WERI-Rb-1 (cell line): Measurements from ENCODE around the gene DSC3.
"Not testable (repeated sequence)": the region's sequence is repeated elsewhere in the genome, so short reads cannot be mapped to it uniquely, and the experiment has no call there.

Source experiments
- DNase-seq: peaks from one replicate; pipeline ENCODE4 v3.0.0-alpha.2; 2020
- H3K27ac ChIP-seq: fragments of 250-450 bp; sonication (Bioruptor Pico); 2 replicates; pipeline ENCODE4 v1.5.1; 2020; ENCODE audit warnings: mild to moderate bottlenecking, moderate library complexity
- H3K27me3 ChIP-seq: fragments of 250-450 bp; sonication (Bioruptor Pico); 2 replicates; pipeline ENCODE4 v1.5.1; 2021; ENCODE audit warnings: mild to moderate bottlenecking, low read depth, moderate library complexity; ENCODE audit not compliant: insufficient read depth, severe bottlenecking
- H3K36me3 ChIP-seq: fragments of 250-450 bp; sonication (Bioruptor Pico); 2 replicates; pipeline ENCODE4 v1.5.1; 2020; ENCODE audit warnings: mild to moderate bottlenecking, moderate library complexity
- H3K4me3 ChIP-seq: 2 replicates; pipeline ENCODE4 v1.5.1; 2011; ENCODE audit warnings: low read depth, mild to moderate bottlenecking, control low read depth, low read length
- H3K9me3 ChIP-seq: fragments of 250-450 bp; sonication (Bioruptor Pico); 2 replicates; pipeline ENCODE4 v1.5.1; 2021; ENCODE audit warnings: mild to moderate bottlenecking, moderate library complexity; ENCODE audit not compliant: severe bottlenecking
- TF ChIP-seq, protein P1 (sequence below): IDR thresholded peaks from 2 replicates; pipeline ENCODE4 v1.5.1; 2011; ENCODE audit warnings: low read depth, mild to moderate bottlenecking, control low read depth, inconsistent platforms, low read length

Gene DSC3

DNA sequence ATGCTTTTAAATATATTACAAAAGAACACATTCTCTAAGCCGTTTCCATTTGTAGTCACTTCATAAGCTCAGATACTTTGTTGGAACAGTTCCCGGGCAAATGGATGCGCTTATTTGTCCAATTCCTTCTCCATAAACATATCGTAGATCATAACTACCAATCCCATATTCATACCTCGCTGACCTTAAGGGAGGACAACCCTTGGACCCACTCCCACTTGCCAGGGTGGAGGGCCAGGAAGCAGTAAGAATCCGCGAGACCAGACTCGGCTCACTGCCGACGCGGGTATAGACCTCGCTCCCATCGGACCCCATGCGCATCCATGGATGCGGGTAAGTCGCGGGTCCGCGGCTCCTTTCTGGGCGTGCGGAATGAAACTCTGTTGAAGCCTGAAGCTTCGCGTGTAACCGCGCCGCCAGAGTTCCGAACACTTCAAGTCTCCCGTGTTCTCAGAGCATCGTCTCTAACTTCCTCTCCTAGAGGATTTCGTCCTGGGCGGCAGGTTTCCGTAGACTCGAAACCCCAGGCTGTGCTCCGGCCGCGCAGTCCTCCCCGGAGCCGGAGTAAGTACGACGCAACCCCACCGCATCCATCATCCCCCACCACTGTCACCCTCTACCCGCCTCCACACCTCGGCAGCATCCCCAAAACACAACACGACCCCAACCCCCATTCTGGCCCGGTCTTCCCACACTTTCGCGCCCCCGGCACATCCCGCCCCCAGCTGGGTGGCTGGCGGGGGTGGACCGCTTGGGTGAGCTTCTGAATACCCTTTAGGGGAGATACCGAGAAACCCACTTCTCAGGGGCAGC is 1.1 kb downstream of the DSC3 start:
- Histone ChIP-seq H3K9me3 (no peaks in the 10 kb centered on the region), H3K27me3 (no peaks in the 10 kb centered on the region), H3K27ac (no peak overlapping the region), H3K36me3 (no peaks in the 10 kb centered on the region), H3K4me3 (no peak overlapping the region)
- no peak for DNase-seq
- TF ChIP-seq, protein P1, sequence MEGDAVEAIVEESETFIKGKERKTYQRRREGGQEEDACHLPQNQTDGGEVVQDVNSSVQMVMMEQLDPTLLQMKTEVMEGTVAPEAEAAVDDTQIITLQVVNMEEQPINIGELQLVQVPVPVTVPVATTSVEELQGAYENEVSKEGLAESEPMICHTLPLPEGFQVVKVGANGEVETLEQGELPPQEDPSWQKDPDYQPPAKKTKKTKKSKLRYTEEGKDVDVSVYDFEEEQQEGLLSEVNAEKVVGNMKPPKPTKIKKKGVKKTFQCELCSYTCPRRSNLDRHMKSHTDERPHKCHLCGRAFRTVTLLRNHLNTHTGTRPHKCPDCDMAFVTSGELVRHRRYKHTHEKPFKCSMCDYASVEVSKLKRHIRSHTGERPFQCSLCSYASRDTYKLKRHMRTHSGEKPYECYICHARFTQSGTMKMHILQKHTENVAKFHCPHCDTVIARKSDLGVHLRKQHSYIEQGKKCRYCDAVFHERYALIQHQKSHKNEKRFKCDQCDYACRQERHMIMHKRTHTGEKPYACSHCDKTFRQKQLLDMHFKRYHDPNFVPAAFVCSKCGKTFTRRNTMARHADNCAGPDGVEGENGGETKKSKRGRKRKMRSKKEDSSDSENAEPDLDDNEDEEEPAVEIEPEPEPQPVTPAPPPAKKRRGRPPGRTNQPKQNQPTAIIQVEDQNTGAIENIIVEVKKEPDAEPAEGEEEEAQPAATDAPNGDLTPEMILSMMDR = no peak

- H3K36me3 ChIP-seq = no peaks in the 10 kb centered on the region
- no peaks in the 10 kb centered on the region for H3K27me3 ChIP-seq
- no peak overlapping the region for H3K4me3 ChIP-seq
- DNase-seq = no peak
- no peak overlapping the region for H3K27ac ChIP-seq
- TF ChIP-seq, protein P1 = no peak
- H3K9me3 ChIP-seq = no peaks in the 10 kb centered on the region
Observed at GRCh38 chr18:31040686-31041270, 1.8 kb downstream of the DSC3 start.

GRCh38 chr18:31039426-31039825 is 3.1 kb downstream of the DSC3 start:
- Histone ChIP-seq H3K27me3 (no peaks in the 10 kb centered on the region), H3K9me3 (no peaks in the 10 kb centered on the region), H3K36me3 (no peaks in the 10 kb centered on the region), H3K27ac (no peak overlapping the region), H3K4me3 (no peak overlapping the region)
- TF ChIP-seq, protein P1 = no peak
- no peak for DNase-seq

DNA sequence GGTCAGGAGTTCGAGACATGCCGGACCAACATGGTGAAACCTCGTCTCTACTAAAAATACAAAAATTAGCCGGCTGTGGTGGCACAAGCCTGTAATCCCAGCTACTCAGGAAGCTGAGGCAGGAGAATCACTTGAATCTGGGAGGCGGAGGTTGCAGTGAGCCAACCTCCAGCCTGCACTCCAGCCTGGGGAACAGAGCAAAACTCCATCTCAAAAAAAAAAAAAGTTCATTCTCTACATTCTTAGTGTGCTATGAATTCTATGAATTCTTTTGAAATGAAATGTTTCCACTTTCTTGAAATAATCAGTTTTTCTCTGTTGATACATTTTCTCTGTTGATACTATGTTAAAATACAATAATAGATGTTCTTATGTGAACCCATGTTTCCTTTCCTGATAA is 4.9 kb downstream of the DSC3 start:
- H3K27me3 ChIP-seq, H3K36me3 ChIP-seq, DNase-seq, H3K9me3 ChIP-seq, H3K27ac ChIP-seq, H3K4me3 ChIP-seq: not testable (repeated sequence)

- H3K4me3 ChIP-seq = no peak overlapping the region
- no peaks in the 10 kb centered on the region for H3K9me3 ChIP-seq
- no peaks in the 10 kb centered on the region for H3K36me3 ChIP-seq
- no peak overlapping the region for H3K27ac ChIP-seq
- no peak for DNase-seq
- TF ChIP-seq, protein P1 = no peak
- no peaks in the 10 kb centered on the region for H3K27me3 ChIP-seq
Observed at GRCh38 chr18:31034541-31034940, 8.0 kb downstream of the DSC3 start.

GRCh38 chr18:31030574-31031278 is 11.8 kb downstream of the DSC3 start:
- Histone ChIP-seq H3K9me3 (no peaks in the 10 kb centered on the region), H3K4me3 (no peak overlapping the region), H3K27me3 (no peaks in the 10 kb centered on the region), H3K36me3 (no peaks in the 10 kb centered on the region), H3K27ac (no peak overlapping the region)
- TF ChIP-seq, protein P1 = no peak
- no peak for DNase-seq
